ENCODE results near the gene ATP6V1G3. TPM values are rescaled to one million over a fixed set of nuclear protein-coding genes. Genes with fewer than 3 reads are reported as not detected.

ATP6V1G3 gene
- total and polyA plus RNA-seq, 2 of the 4 experiments (the other 2 are of a cell fraction), result not detected

DNA sequence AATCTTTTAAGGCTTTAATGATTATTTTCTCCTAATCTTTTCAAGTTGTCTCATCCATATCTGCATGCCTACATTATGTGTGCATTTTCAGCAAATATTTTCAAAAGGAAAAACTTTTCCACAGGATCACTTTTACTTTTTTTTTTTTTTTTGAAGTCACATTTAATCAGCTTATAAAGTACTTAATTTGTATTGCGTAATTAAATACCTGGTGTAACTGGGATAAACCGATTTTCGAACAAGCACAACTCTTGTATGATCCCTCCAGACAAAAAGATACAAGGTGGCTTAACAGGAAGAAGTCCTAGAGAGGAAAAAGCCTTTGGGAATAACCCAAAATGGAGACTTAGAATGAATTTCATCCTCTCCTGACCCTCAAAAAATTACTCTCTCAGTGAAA lies 1.3 kb upstream of the ATP6V1G3 start:
- Histone ChIP-seq H3K9me3 (ENCODE audit: control insufficient read depth, insufficient read depth, low read length) (no peaks in the 10 kb centered on the region), H3K18ac (ENCODE audit: low read depth, low read length) (no peak overlapping the region), H3K27ac (ENCODE audit: insufficient read depth, low read length) (no peak overlapping the region), H3K4me1 (ENCODE audit: control insufficient read depth, insufficient read depth, low read length) (no peaks in the 10 kb centered on the region), H2BK120ac (ENCODE audit: low read depth, low read length) (no peak overlapping the region), H2BK5ac (ENCODE audit: low read depth, low read length, poor library complexity, severe bottlenecking) (no peak overlapping the region), H3K4me2 (ENCODE audit: low read depth, low read length) (no peak overlapping the region), H2AK5ac (ENCODE audit: low read depth, low read length) (no peak overlapping the region), H3K4ac (ENCODE audit: low read depth, low read length) (no peak overlapping the region), H3K79me1 (ENCODE audit: low read depth in 1 of 2, low read length in 2 of 2) (no peaks in the 10 kb centered on the region), H3K36me3 (ENCODE audit: control insufficient read depth, insufficient read depth, low read length) (no peaks in the 10 kb centered on the region), H3K9ac (ENCODE audit: low read depth, low read length) (no peak overlapping the region), H3K14ac (replicated peaks; ENCODE audit: low read depth, low read length) (no peak overlapping the region), H4K91ac (ENCODE audit: insufficient read depth, low read depth, low read length) (no peak overlapping the region), H2BK20ac (ENCODE audit: low read depth, low read length) (no peak overlapping the region), H3K9me1 (ENCODE audit: insufficient read depth, low read length) (no peaks in the 10 kb centered on the region), H4K20me1 (ENCODE audit: insufficient read depth, low read length) (no peaks in the 10 kb centered on the region), H4K5ac (ENCODE audit: low read depth, low read length) (no peak overlapping the region), H2BK15ac (ENCODE audit: low read depth, low read length) (no peak overlapping the region), H4K8ac (ENCODE audit: low read depth in 2 of 2, low read length in 2 of 2) (no peak overlapping the region), H2AFZ (replicated peaks; ENCODE audit: low read length, poor library complexity) (no peak overlapping the region), H2AK9ac (replicated peaks; ENCODE audit: low read depth, low read length, poor library complexity) (no peak overlapping the region), H3K23ac (ENCODE audit: low read depth, low read length) (no peak overlapping the region), H3K27me3 (ENCODE audit: control insufficient read depth, insufficient read depth, low read length) (no peaks in the 10 kb centered on the region), H3K56ac (ENCODE audit: extremely low read depth, insufficient read depth, low read length) (no peak overlapping the region), H3K4me3 (ENCODE audit: insufficient read depth, low read depth, low read length) (no peak overlapping the region)
- no peak for DNase-seq
- CTCF ChIA-PET, result interaction anchor here (0.6 kb wide), 1 partner anchor 45 kb away, joined by 3 read pairs; no protein-coding TSS in a partner anchor
- POLR2A ChIA-PET (ENCODE audit: unreplicated experiment), result no interaction called here
- intact Hi-C loops (cut with micrococcal nuclease), result no loop called here
- dilution Hi-C loops (cut with HindIII; ENCODE audit: low sequenced_read_pairs, unreplicated experiment), result no loop called here
- in situ Hi-C loops (cut with MboI; ENCODE audit: low sequenced_read_pairs), result no loop called here
- ATAC-seq (ENCODE audit: low read depth), result no peak
- WGBS, 2 experiments (ENCODE audit: extremely low coverage in 2 of 2, insufficient read length in 1 of 2), result no CpG with 5 or more reads among the region's 3 CpGs
- TF ChIP-seq CEBPB (IDR thresholded peaks at IDR 0.05; ENCODE audit: low read depth, low read length) (peak; percentile 72), CHD1 (IDR thresholded peaks at IDR 0.05; ENCODE audit: low read depth, low read length) (no peak)
- BruUV-seq (replicated peaks), result no TSS peak

All from IMR-90 (cell line).